Right renal pelvis (tissue), 4 donors: ENCODE results near the gene ZNF320. TPM values are rescaled to one million over a fixed set of nuclear protein-coding genes. Genes with fewer than 3 reads are reported as not detected.
"Not testable (repeated sequence)": the region's sequence is repeated elsewhere in the genome, so short reads cannot be mapped to it uniquely, and the experiment has no call there.

ENCODE experiments used
- DNase-seq, 4 donors: peaks; one replicate each; pipeline ENCODE4 v3.0.0-alpha.2; 2013; ENCODE audit warnings: low read depth in 4 of 4, low spot score in 3 of 4, missing footprints in 1 of 4
- polyA plus RNA-seq, 4 donors: library from polyadenylated mRNA; unstranded; fragments of 120-200 nt; gene quantifications; one replicate each; pipeline ENCODE4 v1.2.1, GENCODE V29; 2013; ENCODE audit not compliant: insufficient read length in 4 of 4

The ZNF320 gene
- polyA plus RNA-seq, 4 donors = 19.4 to 26.0 (median 21.2) TPM

DNA sequence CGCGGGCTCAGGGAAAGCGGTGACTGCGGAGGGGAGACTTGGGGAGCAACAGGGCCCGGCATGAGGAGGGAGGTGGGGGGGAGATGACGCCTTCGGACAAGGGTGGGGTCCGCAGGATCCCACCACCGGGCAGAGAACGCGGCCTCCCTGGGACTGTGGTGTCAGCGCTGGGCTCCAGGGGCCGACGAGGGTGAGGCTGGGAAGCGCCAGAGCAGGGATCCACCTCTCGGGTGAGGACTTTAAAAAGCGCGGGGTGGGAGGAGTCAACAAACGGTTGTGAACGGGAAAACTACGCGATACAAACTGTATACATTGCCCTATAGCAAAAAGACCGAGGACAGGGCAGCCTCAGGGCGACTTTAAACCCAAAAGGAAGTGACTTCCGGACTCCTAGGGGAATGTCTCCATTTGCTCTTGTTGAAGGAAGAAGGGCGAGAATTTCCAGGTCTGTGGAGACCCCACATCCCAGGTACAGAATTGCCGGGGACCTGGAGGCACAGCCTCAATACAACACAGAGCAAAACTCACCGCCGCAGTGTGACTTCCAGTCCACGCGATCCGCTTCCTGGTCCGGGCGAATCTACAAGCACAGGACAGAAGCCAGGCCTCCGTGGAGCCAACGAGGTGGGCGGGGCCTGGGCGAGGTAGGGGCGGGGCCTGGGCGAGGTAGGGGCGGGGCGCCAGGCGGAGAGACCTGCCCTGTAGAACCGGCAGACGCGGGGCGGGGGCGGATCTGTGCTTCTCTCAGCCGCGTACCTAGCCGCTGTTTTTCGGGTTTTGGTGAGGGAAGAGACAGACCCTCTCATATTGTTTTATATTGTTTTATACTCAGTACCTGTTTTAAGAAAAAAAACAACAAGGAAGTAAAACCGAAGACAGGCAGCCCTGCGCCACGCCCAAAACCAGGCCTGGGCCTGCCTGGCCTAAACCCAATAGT lies 25.7 kb upstream of the ZNF320 start, which contains the start of gene ZNF888:
Gene ZNF888 (minus strand): TSS at position 588 of the 937 bp plus-strand sequence. CDS start 5,555 bp downstream, outside the sequence.
- DNase-seq = peak; percentile 59 to 73 (median 65)

DNA sequence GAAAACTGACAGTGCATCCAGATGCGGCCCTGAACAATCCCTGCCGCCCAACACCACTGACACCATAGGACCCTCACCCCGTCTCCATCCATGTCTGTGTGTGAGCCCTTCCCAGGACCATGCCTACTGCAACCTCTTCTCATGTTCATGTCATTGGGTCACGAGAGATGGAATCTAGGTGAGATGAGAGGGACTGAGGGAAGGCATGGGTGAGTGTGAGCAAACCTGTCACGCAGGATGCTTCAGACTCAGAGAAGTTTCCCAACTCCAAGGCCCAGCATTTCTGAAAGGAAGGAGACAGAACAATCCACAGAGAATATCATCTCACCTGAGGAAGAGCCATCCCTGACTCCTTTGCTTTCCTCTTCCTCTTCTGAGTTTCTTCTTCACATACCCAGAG lies 20.1 kb upstream of the ZNF320 start:
- no peak for DNase-seq

DNA sequence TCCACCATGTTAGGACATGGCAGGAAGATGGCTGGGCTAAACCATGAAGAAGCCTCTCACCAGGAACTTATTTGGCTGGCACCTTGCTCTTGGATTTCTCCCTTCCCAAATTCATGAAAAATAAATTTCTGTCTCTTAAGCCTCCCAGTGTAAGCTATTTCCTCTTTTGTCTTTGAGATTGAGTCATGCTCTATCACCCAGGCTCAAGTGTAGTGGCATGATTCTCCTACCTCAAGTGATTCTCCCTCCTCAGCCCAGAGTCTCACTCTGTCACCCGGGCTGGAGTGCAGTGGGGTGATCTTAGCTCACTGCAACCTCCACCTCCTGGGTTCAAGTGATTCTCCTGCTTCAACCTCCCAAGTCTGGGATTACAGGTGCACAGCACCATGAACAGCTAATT lies 13.2 kb upstream of the ZNF320 start:
- DNase-seq = no peak

DNA sequence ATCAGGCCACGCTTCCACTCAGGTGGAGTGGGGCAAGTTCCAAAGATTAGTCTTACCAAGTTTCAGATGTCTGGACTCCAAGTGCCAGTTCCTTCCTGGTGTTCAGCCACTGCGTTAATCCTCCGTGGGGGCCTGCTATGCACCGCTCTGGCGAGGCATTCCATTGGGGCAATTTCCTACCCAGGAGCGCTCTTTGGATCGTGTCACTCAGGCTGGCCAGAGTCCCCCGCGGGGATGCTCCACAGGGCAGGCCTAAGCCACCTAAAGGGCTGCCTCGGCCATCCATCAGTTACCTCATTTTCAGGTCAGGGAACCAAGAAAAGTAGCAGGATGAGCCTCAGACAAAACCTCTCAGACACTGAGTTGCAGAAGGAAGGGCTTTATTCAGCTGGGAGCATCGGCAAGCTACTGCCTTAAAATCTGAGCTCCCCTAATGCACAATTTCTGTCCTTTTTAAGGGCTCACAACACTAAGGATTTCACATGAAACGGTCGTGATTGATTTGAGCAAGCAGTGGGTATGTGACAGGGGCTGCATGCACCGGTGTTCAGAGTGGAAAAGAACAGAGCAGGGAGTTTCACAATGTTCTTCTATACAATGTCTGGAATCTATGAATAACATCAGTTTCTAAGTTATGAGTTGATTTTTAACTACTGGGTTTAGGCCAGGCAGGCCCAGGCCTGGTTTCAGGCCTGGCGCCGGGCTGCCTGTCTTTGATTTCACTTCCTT lies 6.8 kb upstream of the ZNF320 start:
- not testable (repeated sequence) for DNase-seq

DNA sequence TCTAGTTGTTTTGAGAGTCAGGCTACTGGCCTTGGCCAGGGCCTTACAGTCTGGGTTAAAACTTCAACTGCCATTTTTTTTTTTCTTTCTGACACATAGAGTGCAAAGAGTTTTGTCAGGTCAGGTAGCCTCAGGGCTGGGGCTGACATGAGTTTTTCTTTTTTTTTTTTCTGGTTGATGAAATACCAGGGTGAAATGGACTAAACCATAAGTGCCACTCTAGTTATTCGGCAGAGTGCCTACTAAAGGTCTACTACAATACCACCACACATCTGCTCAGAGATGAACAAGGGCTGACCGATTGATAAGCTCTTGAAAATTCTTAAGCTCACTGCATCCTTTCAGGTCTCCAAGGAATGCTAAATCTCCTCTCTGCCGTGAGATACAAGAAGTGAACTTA lies 4.4 kb upstream of the ZNF320 start:
- no peak for DNase-seq

DNA sequence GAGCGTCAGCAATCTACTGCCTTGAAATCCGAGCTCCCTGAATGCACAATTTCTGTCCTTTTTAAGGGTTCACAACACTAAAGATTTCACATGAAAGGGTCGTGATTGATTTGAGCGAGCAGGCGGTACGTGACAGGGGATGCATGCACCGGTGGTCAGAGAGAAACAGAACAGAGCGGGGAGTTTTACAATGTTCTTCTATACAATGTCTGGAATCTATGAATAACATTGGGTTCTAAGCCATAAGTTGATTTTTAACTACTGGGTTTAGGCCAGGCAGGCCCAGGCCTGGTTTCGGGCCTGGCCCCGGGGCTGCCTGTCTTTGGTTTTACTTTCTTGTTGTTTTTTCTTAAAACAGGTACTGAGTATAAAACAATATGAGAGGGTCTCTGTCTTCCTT lies 1.2 kb upstream of the ZNF320 start:
- DNase-seq = not testable (repeated sequence)

DNA sequence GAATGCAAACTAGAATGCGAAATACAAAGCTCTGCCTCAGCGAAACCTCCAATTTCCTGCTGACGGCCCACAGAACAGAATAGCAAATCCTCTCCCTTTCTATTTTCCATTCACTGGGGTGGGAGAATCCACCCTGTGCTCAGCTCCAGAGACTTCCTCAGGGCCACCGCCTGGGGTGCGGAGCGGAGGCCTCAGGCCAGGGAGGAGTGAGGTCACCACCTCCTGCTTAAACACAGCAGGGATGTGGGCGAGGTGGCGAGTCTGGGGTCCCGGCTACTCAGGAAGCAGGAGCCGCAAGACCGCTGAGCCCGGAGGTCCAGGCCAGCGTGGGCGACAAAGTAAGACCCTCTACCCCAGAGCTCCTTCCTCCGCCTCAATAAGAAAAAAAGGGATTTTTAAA lies 666 bp upstream of the ZNF320 start:
- no peak for DNase-seq

DNA sequence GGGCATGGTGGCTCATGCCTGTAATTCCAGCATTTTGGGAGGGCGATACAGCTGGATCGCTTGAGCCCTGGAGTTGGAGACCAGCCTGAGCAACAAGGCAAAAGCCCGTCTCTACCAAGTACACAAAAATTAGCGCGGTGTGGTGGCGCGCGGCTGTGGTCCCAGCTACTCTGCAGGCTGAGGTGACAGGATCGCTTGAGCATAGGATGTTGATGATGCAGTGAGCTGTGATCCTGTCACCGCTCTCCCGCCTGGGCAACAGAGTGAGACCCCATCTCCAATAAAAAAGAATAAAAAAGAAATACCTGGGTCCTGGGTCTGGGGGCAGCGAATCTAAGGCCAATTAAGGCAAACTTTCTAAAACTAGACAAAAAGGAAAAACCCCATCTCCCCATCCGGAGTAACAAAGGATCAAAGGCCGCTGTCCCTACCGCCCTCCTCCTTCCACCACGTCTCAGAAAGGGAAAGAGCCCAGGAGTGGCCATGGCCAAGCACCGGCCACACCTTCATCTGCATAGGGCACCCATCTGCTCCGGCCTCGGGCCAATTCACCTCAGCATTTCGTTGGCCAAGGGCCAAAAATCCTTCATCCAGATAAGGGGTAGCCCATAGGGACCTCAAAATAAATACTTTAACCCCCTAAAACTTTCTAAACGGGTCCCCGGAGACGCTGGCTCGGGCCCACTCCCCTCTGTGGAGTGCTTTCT lies 851 bp downstream of the ZNF320 start:
- peak in 2 of 4 donors; percentile 12 to 28 for DNase-seq

DNA sequence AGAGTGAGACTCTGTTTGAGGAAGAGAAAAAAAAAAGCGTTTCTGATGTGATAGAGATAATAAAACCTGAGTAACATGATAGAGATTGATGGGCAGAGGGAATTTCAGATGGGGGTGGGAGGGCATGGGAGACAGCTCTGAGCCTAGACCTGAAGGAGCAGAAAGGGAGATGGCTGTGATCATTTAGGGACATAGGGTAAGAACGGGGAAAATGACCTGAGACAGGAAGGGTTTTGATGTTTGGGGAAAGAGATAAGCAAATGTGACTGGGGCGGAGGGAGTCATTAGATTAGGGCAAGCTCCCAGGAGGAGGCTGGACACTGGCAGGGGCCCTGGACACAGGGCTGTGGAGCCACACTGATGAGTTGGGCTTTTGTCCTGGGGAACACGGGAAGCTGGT lies 6.1 kb downstream of the ZNF320 start:
- no peak for DNase-seq

DNA sequence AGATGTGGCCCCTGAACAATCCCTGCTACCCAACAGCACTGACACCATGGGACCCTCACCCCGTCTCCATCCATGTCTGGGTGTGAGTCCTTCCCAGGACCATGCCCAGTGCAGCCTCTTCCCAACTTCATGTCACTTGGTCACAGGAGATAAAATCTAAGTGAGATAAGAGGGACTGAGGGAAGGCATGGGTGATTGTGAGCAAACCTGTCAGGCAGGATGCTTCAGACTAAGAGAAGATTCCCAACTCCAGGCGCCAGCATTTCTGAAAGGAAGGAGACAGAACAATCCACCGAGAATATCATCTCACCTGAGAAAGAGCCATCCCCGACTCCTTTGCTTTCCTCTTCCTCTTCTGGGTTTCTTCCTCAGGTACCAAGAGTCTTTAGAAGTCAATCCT lies 7.5 kb downstream of the ZNF320 start:
- no peak for DNase-seq

DNA sequence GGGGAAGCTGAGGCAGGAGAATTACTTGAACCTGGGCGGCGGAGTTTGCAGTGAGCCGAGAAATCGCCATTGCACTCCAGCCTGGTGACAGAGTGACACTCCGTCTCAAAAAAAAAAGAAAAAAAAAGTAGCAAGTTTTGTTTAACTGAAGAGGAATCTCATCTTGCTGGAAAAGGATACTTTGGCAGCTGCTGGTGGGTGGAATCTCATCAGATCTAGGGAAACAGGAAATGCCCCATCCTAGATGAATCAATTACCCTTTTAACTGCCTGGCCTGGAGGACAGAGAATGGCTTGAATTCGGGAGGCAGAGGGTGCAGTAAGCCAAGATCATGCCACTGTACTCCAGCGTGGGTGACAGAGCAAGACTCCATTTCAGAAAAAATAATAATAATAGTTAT lies 8.4 kb downstream of the ZNF320 start:
- no peak for DNase-seq

DNA sequence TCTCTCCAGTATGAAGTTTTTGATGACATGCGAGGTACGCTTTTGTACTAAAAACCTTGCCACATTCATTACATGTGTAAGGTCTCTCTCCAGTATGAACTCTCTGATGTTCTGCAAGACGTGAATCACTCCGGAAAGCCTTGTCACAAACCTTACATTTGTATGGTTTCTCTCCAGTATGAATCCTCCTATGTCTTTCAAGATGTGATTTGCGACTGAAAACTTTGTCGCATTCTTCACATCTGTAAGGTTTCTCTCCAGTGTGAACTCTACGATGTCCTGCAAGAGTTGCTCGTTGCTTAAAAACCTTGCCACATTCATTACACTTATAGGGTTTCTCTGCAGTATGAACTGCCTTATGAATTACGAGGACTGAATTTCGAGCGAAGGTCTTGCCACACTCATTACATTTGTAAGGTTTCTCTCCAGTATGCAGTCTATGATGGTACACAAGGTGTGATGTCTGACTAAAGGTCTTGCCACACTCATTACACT lies 16.5 kb downstream of the ZNF320 start:
- DNase-seq = no peak

DNA sequence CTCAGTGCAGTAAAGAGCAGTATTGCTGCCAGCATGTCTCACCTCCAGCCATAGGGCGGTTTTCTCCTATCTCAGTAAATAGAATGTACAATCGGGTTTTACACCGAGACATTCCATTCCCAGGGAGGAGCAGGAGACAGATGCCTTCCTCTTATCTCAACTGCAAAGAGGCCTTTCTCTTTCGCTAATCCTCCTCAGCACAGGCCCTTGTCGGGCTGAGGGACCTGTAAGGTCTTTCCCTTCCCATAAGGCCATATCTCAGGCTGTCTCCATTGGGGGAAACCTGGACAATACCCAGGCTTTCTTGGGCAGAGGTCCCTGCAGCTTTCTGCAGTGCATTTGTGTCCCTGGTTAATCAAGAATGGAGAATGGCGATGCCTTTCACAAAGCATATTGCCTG lies 24.4 kb downstream of the ZNF320 start:
- DNase-seq = not testable (repeated sequence)

DNA sequence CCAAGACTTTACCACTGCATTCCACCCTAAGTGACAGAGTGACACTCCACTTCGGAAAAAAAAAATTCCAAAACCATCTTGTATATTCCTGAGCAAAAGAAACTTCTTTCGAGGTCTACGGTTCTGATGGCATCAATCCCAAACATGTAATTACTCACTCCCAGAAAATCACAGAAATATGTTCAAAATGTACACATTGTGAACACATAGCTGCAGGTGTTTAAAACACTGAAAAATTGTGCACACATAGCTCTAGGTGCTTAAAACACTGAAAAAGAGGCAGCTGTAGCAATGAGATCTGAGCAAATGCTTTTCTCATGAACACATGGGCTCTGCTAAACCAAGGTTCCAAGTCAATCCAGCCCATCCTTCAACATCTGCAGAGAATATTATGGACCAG lies 26.0 kb downstream of the ZNF320 start:
- no peak for DNase-seq

DNA sequence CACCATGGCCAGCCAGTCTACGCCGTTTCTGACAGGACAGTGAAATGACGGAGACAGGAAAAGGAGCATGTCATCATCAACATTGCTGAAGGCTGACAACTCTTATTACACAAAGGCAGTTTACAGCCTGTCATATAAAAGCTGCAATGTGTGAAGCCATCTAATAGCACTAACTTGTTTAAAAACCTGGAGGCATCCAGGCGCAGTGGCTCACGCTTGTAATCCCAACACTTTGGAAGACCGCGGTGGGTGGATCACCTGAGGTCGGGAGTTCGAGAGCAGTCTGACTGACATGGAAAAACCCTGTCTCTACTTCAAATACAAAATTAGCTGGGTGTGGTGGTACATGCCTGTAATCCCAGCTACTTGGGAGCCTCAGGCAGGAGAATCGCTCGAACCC lies 29.4 kb downstream of the ZNF320 start:
- DNase-seq = not testable (repeated sequence)

DNA sequence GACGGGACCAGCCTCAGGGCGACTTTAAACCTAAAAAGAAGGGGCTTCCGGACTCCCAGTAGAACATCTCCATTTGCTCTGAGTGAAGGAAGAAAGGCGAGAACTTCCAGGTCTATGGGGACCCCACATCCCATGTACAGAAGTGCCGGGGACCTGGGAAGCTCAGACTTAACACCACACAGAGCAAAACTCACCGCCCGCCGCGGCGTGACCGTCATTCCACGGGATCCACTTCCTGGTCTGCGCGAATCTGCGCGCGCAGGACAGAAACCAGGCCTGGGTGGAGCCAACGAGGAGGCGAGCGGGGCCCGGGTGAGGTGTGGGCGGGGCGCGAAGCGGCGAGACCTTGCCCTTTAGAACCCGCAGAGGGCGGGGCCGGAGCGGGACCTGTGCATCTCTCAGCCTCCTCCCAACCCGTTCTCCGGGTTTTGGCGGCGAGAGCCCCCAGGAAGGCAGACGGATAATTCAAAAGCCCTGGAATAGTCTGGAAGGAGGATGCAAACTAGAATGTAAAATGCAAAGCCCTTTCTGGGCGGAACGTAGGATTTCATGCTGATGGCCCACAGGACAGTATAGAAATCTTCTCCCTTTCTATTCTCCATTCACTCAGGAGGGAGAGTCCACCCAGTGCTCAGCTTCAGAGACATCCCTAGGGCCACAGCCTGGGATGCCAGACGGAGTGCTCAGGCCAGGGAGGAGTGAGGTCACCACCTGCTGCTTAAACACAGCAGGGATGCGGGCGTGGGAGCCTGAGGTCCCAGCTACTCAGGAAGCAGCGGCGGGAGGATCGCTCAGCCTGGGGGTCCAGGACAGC lies 39.9 kb downstream of the ZNF320 start, which contains the start of gene ZNF468:
Gene ZNF468 (minus strand): TSS at position 242 of the 814 bp plus-strand sequence. CDS start 3,347 bp downstream, outside the sequence.
- DNase-seq = peak in 3 of 4 donors; percentile 33 to 48 (median 39)

DNA sequence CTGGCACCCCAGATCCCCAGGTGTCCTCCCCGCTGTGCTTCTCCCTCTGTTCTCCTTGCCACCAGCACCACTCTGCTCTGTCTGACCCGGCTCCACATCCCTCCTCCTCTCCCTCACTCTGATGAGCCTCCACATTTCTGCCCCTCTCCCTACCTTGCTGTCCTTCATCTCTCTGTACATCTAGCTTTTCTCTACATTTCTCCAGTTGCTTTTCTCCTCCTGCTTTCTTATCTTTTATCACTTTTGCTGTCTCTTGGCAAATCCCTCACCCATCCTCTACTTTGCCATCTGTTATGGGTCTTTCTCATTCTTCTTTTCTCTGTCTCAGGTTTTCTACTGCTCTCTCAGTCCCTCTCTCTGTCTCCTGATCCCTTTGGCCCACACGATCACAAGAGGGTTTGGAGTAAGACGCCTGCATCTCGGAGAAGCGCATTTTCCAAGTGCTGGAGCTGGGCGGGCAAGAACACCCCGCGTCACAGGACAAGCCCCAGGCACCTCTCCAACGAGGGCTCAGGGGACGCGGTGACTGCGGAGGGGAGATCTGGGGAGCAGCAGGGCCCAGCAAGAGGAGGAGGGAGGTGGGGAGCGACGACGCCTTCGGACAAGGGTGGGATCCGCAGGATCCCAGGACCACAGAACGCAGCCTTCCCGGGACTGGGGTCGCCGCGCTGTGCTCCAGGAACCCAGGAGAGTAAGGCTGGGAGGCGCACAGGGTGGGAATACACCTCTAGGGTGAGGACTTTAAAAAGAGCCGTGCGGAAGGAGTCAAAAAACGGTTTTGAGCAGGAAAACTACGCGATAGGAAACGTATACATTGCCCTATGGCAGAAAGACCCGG lies 40.7 kb downstream of the ZNF320 start:
- DNase-seq = not testable (repeated sequence)
